Panc1 (cell line): ENCODE measurements around the gene PLIN4. TPM values are rescaled to one million over a fixed set of nuclear protein-coding genes. Genes with fewer than 3 reads are reported as not detected.

Experiments
- ATAC-seq: fragments of 200-7000 bp; cut with Tn5 transposase; 2 replicates; pipeline ENCODE4 v1.9.1; 2020; ENCODE audit warnings: mild to moderate bottlenecking, moderate library complexity
- BruUV-seq: library from RNA; stranded (reverse); fragments of 400-500 nt; replicated peaks from 2 replicates; lab custom pipeline; 2021; lab: Mats Ljungman, UMichigan
- CTCF ChIA-PET: fragments of 300-600 bp; sonication (Branson Sonifier 250); formaldehyde crosslinking; loops from one replicate; lab custom pipeline; 2022; ENCODE audit warnings: antibody characterized with exemption; lab: Charles Lee
- POLR2A ChIA-PET: fragments of 300-600 bp; sonication (Branson Sonifier 250); formaldehyde crosslinking; loops from one replicate; lab custom pipeline; 2022; ENCODE audit warnings: antibody characterized with exemption; lab: Charles Lee
- DNase-seq: peaks from one replicate; pipeline ENCODE4 v3.0.0-alpha.2; 2010; ENCODE audit warnings: low read depth, low spot score
- H3K27ac ChIP-seq: 2 replicates; pipeline ENCODE4 v1.5.1; 2011; ENCODE audit warnings: mild to moderate bottlenecking, low read length, inconsistent platforms
- H3K27me3 ChIP-seq: fragments of 200-500 bp; sonication (Bioruptor generic); 2 replicates; pipeline ENCODE4 v1.6.0; 2014; ENCODE audit warnings: low read length, inconsistent platforms; ENCODE audit not compliant: control insufficient read depth, insufficient read depth
- H3K36me3 ChIP-seq: fragments of 200-500 bp; sonication (Bioruptor generic); 2 replicates; pipeline ENCODE4 v1.5.1; 2014; ENCODE audit warnings: inconsistent platforms, mild to moderate bottlenecking, low read length, moderate library complexity; ENCODE audit not compliant: control insufficient read depth, insufficient read depth
- H3K4me1 ChIP-seq: 2 replicates; pipeline ENCODE4 v1.5.1; 2011; ENCODE audit warnings: inconsistent platforms, mild to moderate bottlenecking, low read length, moderate library complexity; ENCODE audit not compliant: control insufficient read depth, insufficient read depth
- H3K4me3 ChIP-seq, 2 experiments: 2 replicates each; pipeline ENCODE4 v1.5.1; 2011 to 2012; ENCODE audit warnings: low read depth in 2 of 2, low read length in 2 of 2, mild to moderate bottlenecking in 2 of 2, inconsistent platforms in 1 of 2, moderate library complexity in 1 of 2
- H3K9me3 ChIP-seq: fragments of 200-500 bp; sonication (Bioruptor generic); 2 replicates; pipeline ENCODE4 v1.5.1; 2014; ENCODE audit warnings: low read depth, mild to moderate bottlenecking, inconsistent platforms, low read length, moderate library complexity; ENCODE audit not compliant: control insufficient read depth, insufficient read depth
- POLR2AphosphoS5 ChIP-seq: IDR thresholded peaks from 2 replicates; pipeline ENCODE4 v1.6.1; 2012; ENCODE audit warnings: mild to moderate bottlenecking, low read depth, low read length, moderate library complexity
- SIN3A ChIP-seq: IDR thresholded peaks from 2 replicates; pipeline ENCODE4 v1.6.1; 2012; ENCODE audit warnings: low read depth, mild to moderate bottlenecking, low read length, moderate library complexity, borderline replicate concordance; ENCODE audit not compliant: insufficient read depth
- TCF7L2 ChIP-seq: IDR thresholded peaks from 2 replicates; pipeline ENCODE4 v1.6.1; 2011; ENCODE audit warnings: mild to moderate bottlenecking, low read depth, low read length, inconsistent platforms
- in situ Hi-C: cut with HindIII; loops from 2 replicates; pipeline ENCODE4 v1.10.0; 2016; ENCODE audit warnings: low sequenced_read_pairs, low pct_unique_long_range_greater_than_20kb
- intact Hi-C: fragments of 100-400 bp; cut with micrococcal nuclease; formaldehyde crosslinking; loops from one replicate; pipeline ENCODE4 v1.10.0; 2022; ENCODE audit not compliant: unreplicated experiment
- total RNA-seq: library from RNA; stranded (reverse); gene quantifications from one replicate; pipeline ENCODE4 v1.2.1, GENCODE V29; 2021; ENCODE audit not compliant: unreplicated experiment
- TF ChIP-seq, protein P1 (sequence below): fragments of 450-650 bp; IDR thresholded peaks from 2 replicates; pipeline ENCODE4 v1.5.1; 2017; ENCODE audit warnings: mild to moderate bottlenecking
- TF ChIP-seq, protein P2 (sequence below), 2 experiments: IDR thresholded peaks; 2 replicates each; pipeline ENCODE4 v1.6.1; 2011 to 2012; ENCODE audit warnings: low read depth in 2 of 2, control low read depth in 1 of 2, low read length in 1 of 2, mild to moderate bottlenecking in 1 of 2, moderate library complexity in 1 of 2; ENCODE audit not compliant: insufficient read depth in 1 of 2

The PLIN4 gene
- total RNA-seq, 1 experiment from 2014 or later, result 10.2 TPM

DNA sequence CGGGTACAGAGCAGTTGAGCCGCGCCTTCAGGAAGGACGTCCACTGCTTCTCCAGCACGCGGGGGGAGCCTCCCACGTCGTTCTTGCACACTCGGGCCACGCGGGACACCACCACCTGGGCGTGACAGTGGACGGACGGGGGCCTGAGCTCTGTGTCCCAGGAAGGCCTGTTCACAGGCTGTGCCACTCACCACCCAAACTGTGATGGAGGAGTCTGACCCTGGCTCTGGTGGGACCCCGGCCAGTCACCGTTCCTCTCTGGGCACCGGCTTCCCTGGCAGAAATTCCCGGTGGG lies 34.2 kb upstream of the PLIN4 start:
- no peaks in the 10 kb centered on the region for H3K9me3 ChIP-seq
- H3K4me3 ChIP-seq, result no peak overlapping the region
- TF ChIP-seq, protein P1, sequence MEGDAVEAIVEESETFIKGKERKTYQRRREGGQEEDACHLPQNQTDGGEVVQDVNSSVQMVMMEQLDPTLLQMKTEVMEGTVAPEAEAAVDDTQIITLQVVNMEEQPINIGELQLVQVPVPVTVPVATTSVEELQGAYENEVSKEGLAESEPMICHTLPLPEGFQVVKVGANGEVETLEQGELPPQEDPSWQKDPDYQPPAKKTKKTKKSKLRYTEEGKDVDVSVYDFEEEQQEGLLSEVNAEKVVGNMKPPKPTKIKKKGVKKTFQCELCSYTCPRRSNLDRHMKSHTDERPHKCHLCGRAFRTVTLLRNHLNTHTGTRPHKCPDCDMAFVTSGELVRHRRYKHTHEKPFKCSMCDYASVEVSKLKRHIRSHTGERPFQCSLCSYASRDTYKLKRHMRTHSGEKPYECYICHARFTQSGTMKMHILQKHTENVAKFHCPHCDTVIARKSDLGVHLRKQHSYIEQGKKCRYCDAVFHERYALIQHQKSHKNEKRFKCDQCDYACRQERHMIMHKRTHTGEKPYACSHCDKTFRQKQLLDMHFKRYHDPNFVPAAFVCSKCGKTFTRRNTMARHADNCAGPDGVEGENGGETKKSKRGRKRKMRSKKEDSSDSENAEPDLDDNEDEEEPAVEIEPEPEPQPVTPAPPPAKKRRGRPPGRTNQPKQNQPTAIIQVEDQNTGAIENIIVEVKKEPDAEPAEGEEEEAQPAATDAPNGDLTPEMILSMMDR, result no peak
- TF ChIP-seq, protein P2, sequence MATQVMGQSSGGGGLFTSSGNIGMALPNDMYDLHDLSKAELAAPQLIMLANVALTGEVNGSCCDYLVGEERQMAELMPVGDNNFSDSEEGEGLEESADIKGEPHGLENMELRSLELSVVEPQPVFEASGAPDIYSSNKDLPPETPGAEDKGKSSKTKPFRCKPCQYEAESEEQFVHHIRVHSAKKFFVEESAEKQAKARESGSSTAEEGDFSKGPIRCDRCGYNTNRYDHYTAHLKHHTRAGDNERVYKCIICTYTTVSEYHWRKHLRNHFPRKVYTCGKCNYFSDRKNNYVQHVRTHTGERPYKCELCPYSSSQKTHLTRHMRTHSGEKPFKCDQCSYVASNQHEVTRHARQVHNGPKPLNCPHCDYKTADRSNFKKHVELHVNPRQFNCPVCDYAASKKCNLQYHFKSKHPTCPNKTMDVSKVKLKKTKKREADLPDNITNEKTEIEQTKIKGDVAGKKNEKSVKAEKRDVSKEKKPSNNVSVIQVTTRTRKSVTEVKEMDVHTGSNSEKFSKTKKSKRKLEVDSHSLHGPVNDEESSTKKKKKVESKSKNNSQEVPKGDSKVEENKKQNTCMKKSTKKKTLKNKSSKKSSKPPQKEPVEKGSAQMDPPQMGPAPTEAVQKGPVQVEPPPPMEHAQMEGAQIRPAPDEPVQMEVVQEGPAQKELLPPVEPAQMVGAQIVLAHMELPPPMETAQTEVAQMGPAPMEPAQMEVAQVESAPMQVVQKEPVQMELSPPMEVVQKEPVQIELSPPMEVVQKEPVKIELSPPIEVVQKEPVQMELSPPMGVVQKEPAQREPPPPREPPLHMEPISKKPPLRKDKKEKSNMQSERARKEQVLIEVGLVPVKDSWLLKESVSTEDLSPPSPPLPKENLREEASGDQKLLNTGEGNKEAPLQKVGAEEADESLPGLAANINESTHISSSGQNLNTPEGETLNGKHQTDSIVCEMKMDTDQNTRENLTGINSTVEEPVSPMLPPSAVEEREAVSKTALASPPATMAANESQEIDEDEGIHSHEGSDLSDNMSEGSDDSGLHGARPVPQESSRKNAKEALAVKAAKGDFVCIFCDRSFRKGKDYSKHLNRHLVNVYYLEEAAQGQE (IDR thresholded peaks at IDR 0.05; ENCODE audit: insufficient read depth in 1 of 2, low read depth in 2 of 2, low read length in 1 of 2), result no peak
- H3K27me3 ChIP-seq, result no peaks in the 10 kb centered on the region
- ChIA-PET POLR2A (no interaction called here), CTCF (no interaction called here)
- no TSS peak for BruUV-seq
- ATAC-seq (no peak), DNase-seq (no peak)
- no peak overlapping the region for H3K27ac ChIP-seq
- intact Hi-C loops (no loop called here), in situ Hi-C loops (no loop called here)
- H3K4me1 ChIP-seq, result no peaks in the 10 kb centered on the region; the same call in 1 of the 2 replicates
- H3K36me3 ChIP-seq, result no peaks in the 10 kb centered on the region

DNA sequence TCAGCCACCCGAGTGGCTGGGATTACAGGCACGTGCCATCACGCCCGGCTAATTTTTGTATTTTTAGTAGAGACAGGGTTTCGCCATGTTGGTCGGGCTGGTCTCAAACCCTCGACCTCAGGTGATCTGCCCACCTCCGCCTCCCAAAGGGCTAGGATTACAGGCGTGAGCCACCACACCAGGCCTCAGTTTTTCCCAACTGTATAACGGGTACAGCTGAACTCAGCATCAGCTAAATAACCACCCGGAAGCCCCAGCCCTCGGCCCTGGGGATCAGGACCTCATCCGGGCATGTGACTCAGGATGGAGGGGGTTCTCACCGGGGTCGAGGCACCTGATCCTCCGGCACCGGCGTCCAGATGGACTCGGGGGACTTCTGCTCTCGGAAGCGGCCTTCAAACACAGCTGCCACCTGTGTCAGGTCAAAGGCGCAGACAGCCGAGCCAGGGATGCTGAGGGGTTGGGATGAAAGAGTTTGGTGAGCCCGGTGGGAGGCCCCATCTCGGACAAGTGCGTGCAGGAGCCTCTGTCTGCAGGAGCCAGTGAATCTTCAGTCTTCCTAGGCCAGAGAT lies 32.3 kb upstream of the PLIN4 start:
- Histone ChIP-seq H3K27me3 (no peaks in the 10 kb centered on the region), H3K4me3 (no peak overlapping the region), H3K27ac (no peak overlapping the region), H3K4me1 (no peaks in the 10 kb centered on the region), H3K36me3 (no peaks in the 10 kb centered on the region), H3K9me3 (no peaks in the 10 kb centered on the region)
- TF ChIP-seq SIN3A (no peak), POLR2AphosphoS5 (no peak), TCF7L2 (no peak)
- TF ChIP-seq, protein P1, result no peak
- TF ChIP-seq, protein P2 (IDR thresholded peaks at IDR 0.05; ENCODE audit: insufficient read depth in 1 of 2, low read depth in 2 of 2, low read length in 1 of 2), result no peak
- no TSS peak for BruUV-seq
- in situ Hi-C loops (no loop called here), intact Hi-C loops (no loop called here)
- ATAC-seq (no peak), DNase-seq (no peak)
- POLR2A ChIA-PET, result no interaction called here
- CTCF ChIA-PET, result no interaction called here
